ENCODE data around the gene EXO5. TPM values are rescaled to one million over a fixed set of nuclear protein-coding genes. Genes with fewer than 3 reads are reported as not detected.
"Not testable (repeated sequence)": the region's sequence is repeated elsewhere in the genome, so short reads cannot be mapped to it uniquely, and the experiment has no call there.

The EXO5 gene, protein sequence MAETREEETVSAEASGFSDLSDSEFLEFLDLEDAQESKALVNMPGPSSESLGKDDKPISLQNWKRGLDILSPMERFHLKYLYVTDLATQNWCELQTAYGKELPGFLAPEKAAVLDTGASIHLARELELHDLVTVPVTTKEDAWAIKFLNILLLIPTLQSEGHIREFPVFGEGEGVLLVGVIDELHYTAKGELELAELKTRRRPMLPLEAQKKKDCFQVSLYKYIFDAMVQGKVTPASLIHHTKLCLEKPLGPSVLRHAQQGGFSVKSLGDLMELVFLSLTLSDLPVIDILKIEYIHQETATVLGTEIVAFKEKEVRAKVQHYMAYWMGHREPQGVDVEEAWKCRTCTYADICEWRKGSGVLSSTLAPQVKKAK
- 10 to 100 TPM in 1 of 6 donors, 1 to 10 TPM in 5; 5.5 to 16.2 (median 7.4) TPM for polyA plus RNA-seq (ENCODE audit: low read depth in 6 of 6)

DNA sequence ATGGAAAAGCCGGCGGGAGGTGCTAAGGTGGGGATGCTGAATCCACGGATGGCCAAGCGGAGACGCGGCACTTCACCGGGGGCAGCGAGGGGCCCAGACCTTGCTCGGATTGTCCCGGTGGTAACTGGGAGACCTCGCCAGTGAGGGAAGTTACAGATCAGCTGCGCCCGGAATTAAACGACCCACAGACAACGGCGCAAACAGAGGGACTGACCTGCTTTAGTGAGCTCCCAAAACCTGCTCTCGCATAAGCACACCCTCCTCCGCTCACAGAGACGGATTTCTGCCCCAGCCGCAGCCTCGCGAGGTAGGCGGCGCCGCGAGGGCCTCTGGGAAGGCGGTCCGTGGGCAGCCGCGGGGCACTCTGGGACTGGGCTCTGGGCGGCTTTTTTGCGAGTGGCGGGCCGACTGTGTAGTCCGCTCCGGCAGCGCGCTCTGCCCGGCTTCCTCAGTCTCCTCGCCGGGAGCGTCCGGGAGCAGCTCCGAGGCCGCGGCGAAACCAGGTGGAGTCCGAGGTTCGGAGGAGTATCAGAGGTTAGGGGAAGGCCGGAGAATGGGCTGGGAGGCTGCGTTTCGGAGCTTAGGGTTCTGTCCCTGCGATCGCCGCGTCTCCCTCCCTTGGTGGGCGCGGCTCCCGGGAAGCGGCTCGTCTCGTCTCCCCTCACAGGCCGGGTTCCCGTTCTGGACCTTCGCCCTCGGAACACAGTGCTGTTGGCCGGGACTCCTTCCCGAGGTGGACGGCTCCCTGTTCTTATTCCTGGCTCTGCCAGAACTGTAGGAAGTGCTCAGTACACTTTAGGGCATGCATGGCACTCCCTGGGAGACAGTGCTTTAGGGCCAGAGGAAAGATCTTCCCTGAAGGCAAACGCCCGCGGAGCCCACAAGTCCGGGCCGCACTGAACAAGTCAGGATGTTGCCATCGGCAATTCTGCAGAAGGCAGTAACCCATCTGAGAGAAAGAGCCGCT lies at the start of gene EXO5:
TSS of gene EXO5 (plus strand) at position 393 of the 967 bp plus-strand sequence. CDS start 5,778 bp downstream, outside the sequence.
- peaks cover 14 to 22% of the 10 kb centered on the region in 2 donors for H3K36me3 Mint-ChIP-seq
- H3K9me3 Mint-ChIP-seq = peaks cover 11 to 23% (median 16%) of the 10 kb centered on the region in 7 donors
- H3K27ac Mint-ChIP-seq = peak within 1 kb of the TSS; percentile 17 to 95 (median 86)
- H3K4me1 Mint-ChIP-seq = peaks cover 6 to 29% (median 13%) of the 10 kb centered on the region in 3 donors
- peak; percentile 70 for DNase-seq
- no peaks in the 10 kb centered on the region for H3K27me3 Mint-ChIP-seq
- ATAC-seq (ENCODE audit: low read depth in 2 of 2) = peak; percentile 97 to 98
- peak within 1 kb of the TSS; percentile 86 to 96 (median 93) for H3K4me3 Mint-ChIP-seq

DNA sequence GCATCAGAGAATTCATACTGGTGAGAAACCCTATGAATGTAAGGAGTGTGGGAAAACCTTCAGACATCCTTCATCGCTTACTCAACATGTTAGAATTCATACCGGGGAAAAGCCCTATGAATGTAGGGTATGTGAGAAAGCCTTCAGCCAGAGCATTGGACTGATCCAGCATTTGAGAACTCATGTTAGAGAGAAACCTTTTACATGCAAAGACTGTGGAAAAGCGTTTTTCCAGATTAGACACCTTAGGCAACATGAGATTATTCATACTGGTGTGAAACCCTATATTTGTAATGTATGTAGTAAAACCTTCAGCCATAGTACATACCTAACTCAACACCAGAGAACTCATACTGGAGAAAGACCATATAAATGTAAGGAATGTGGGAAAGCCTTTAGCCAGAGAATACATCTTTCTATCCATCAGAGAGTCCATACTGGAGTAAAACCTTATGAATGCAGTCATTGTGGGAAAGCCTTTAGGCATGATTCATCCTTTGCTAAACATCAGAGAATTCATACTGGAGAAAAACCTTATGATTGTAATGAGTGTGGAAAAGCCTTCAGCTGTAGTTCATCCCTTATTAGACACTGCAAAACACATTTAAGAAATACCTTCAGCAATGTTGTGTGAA lies 45.5 kb upstream of the EXO5 start:
- ATAC-seq (ENCODE audit: low read depth in 2 of 2) (no peak), DNase-seq (no peak)
- Mint-ChIP-seq H3K27me3 (no peaks in the 10 kb centered on the region), H3K4me1 (no peaks in the 10 kb centered on the region), H3K27ac (peak overlapping the region in 1 of 6 donors; percentile 20), H3K36me3 (peaks cover 55 to 71% of the 10 kb centered on the region in 2 donors), H3K4me3 (no peak overlapping the region), H3K9me3 (peaks cover 39 to 96% (median 85%) of the 10 kb centered on the region in 7 donors)

DNA sequence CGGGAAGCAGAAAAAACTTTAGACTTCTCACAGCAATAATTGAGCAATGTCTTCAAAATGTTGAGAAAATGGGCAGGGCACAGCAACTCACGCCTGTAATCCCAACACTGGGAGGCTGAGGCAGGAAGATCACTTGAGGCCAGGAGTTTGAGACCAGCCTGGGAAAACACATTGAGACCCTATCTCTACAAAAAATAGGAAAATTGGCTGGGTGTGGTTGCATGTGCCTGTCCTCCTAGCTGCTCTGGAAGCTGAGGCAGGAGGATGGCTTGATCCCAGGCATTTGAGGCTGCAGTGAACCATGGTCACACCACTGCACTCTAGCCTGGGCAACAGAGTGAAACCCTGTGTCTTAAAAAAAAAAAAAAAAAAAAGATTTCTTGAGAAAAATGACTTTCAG lies 39.2 kb upstream of the EXO5 start:
- no peaks in the 10 kb centered on the region for H3K27me3 Mint-ChIP-seq
- H3K9me3 Mint-ChIP-seq = peaks cover 39 to 100% (median 87%) of the 10 kb centered on the region in 7 donors
- H3K27ac Mint-ChIP-seq = no peak overlapping the region
- DNase-seq (no peak), ATAC-seq (ENCODE audit: low read depth in 2 of 2) (no peak)
- peaks cover 43 to 67% of the 10 kb centered on the region in 2 donors for H3K36me3 Mint-ChIP-seq
- no peaks in the 10 kb centered on the region for H3K4me1 Mint-ChIP-seq
- H3K4me3 Mint-ChIP-seq = no peak overlapping the region

DNA sequence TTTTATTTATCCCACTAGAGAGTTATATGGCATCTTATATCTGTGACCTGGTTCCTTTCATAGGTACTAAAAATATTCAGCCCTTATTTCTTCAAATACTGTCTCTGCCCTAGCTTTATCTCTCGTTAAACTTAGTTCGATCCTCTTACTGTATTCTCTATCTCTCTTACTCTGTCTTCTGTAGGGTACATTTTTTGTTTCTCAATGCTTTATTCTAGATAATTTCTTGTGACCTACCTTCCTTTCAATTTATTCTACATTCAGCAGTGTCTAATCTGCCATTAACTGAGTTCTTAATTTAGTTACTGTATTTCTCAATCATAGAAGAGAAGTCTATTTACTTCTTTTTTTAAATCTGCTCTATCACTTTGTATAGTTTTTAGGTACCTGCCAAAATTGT lies 33.3 kb upstream of the EXO5 start:
- no peaks in the 10 kb centered on the region for H3K27me3 Mint-ChIP-seq
- peaks cover 14 to 27% of the 10 kb centered on the region in 2 donors for H3K36me3 Mint-ChIP-seq
- H3K9me3 Mint-ChIP-seq = peaks cover 15 to 66% (median 45%) of the 10 kb centered on the region in 7 donors
- H3K4me1 Mint-ChIP-seq = peaks cover 9 to 25% (median 19%) of the 10 kb centered on the region in 3 donors
- peak overlapping the region in 1 of 8 donors; percentile 44 for H3K4me3 Mint-ChIP-seq
- no peak for DNase-seq
- no peak for ATAC-seq (ENCODE audit: low read depth in 2 of 2)
- no peak overlapping the region for H3K27ac Mint-ChIP-seq

DNA sequence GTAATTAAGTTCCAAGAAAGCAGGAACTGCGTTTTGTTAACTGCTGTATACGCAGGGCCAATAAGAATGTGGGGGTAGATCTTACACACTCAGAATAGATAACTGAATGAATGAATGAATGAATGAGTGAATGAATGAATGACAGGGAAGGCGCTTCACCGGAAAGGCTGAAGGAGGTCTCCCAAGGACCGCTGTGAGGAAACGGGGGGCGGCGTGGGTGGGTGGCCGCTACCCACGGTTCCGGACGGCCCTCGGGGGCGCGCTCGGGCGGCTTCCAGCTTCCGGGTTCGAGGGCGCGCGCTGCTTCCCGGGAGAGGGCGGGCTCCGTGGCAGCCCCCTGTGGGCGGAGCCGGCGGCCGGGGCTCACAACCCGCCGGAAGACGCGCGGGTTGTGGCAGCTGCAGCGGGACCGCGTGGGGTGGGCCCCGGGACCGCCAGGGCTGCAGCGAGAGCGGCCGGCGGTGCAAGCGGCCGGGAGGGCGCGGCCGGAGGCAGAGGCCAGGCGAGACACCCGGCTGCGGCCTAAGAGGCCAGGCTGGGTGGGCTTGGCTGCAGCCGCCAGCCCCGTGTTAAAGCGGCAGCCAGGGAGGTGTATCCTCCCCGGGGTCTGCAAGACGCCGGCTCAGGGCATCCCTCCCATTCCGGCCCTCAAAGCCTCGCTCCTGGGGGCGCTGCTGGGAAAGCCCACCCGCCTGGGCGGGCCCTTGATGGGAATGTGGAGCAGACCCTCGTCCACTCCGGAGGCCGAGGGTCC lies 31.5 kb upstream of the EXO5 start, which contains the start of gene ZFP69:
TSS of gene ZFP69 (plus strand) at position 367 of the 754 bp plus-strand sequence. CDS start 2,072 bp downstream, outside the sequence.
- peak within 1 kb of the TSS; percentile 65 to 93 (median 81) for H3K27ac Mint-ChIP-seq
- peaks cover 9 to 27% (median 19%) of the 10 kb centered on the region in 3 donors for H3K4me1 Mint-ChIP-seq
- H3K27me3 Mint-ChIP-seq = no peaks in the 10 kb centered on the region
- peak within 1 kb of the TSS; percentile 85 to 96 (median 92) for H3K4me3 Mint-ChIP-seq
- ATAC-seq (ENCODE audit: low read depth in 2 of 2) = peak; percentile 96
- H3K36me3 Mint-ChIP-seq = peaks cover 23 to 30% of the 10 kb centered on the region in 2 donors
- peak; percentile 69 for DNase-seq
- H3K9me3 Mint-ChIP-seq = peaks cover 10 to 47% (median 31%) of the 10 kb centered on the region in 7 donors

DNA sequence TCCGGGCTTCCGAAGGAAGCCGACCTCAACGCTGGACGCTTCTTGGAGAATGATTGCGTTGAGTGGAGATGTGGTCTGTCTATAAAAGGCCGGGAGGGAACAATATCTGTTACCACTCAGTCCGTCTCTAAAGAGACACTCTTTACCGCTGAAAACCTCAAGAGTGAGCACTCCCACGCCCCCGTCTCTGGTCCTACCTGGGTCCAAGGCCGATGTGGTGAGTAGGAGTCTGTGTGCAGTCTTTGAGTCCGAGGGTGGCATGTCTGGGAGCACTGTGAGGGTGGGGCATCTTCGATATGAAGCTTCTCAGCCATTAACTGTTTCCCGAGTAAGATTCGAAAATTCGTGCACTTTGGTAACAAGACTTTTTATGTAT lies 30.9 kb upstream of the EXO5 start:
- Mint-ChIP-seq H3K36me3 (peaks cover 25 to 31% of the 10 kb centered on the region in 2 donors), H3K27me3 (no peaks in the 10 kb centered on the region)
- peak; percentile 11 to 20 for ATAC-seq (ENCODE audit: low read depth in 2 of 2)

DNA sequence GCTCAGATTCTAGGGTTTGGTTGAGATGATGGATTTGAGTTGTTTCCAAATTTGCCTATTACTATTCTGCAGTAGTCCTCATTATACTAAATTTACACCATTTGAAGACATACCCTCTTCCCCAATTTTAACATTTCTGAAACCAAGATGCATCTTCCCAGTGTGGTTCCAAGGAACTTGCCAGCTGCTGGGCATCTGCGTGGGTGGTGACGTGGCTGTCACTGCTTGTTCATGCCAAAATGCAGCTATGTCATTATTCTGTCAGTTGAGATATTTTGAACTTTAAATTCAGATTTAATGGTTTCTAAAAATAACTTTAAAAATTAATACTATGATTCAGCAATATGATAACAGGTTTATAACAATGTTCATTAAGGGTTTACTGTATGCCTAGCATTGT lies 30.3 kb upstream of the EXO5 start:
- Mint-ChIP-seq H3K4me3 (peak overlapping the region; percentile 82 to 94 (median 88)), H3K9me3 (peaks cover 3 to 35% (median 22%) of the 10 kb centered on the region in 7 donors), H3K36me3 (peaks cover 24 to 29% of the 10 kb centered on the region in 2 donors), H3K4me1 (peaks cover 9 to 27% (median 19%) of the 10 kb centered on the region in 3 donors), H3K27me3 (no peaks in the 10 kb centered on the region), H3K27ac (peak overlapping the region in 2 of 6 donors; percentile 67 to 69)
- ATAC-seq (ENCODE audit: low read depth in 2 of 2) (no peak), DNase-seq (no peak)

More for the DNA sequence above, 30.9 kb upstream of the EXO5 start:
- Mint-ChIP-seq H3K9me3 (peaks cover 7 to 42% (median 26%) of the 10 kb centered on the region in 7 donors), H3K4me1 (peaks cover 9 to 27% (median 19%) of the 10 kb centered on the region in 3 donors), H3K4me3 (peak overlapping the region; percentile 82 to 94 (median 88)), H3K27ac (peak overlapping the region in 5 of 6 donors; percentile 21 to 93 (median 76))
- no peak for DNase-seq

DNA sequence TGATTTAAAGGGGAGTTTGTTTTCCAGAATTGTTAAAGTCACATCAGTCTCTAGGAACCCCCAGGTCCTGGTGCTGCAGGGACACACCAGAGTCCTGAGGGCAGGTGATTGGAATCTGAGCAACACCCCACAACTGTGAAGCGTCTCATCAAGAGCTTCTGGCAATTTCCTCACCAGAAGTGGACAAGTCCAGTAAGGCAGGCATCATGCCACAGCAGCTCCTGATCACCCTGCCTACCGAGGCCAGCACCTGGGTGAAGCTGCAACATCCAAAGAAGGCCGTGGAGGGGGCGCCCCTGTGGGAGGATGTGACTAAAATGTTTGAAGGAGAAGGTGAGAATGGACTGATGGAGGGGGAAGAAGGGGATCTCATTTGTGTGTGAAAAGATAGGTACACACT lies 29.4 kb upstream of the EXO5 start:
- H3K27ac Mint-ChIP-seq = peak overlapping the region in 1 of 6 donors; percentile 53
- H3K4me1 Mint-ChIP-seq = peaks cover 9 to 27% (median 19%) of the 10 kb centered on the region in 3 donors
- H3K4me3 Mint-ChIP-seq = peak overlapping the region in 3 of 8 donors; percentile 5 to 86 (median 24)
- peaks cover 3 to 27% (median 17%) of the 10 kb centered on the region in 7 donors for H3K9me3 Mint-ChIP-seq
- DNase-seq (no peak), ATAC-seq (ENCODE audit: low read depth in 2 of 2) (no peak)
- no peaks in the 10 kb centered on the region for H3K27me3 Mint-ChIP-seq
- H3K36me3 Mint-ChIP-seq = peaks cover 24 to 27% of the 10 kb centered on the region in 2 donors

DNA sequence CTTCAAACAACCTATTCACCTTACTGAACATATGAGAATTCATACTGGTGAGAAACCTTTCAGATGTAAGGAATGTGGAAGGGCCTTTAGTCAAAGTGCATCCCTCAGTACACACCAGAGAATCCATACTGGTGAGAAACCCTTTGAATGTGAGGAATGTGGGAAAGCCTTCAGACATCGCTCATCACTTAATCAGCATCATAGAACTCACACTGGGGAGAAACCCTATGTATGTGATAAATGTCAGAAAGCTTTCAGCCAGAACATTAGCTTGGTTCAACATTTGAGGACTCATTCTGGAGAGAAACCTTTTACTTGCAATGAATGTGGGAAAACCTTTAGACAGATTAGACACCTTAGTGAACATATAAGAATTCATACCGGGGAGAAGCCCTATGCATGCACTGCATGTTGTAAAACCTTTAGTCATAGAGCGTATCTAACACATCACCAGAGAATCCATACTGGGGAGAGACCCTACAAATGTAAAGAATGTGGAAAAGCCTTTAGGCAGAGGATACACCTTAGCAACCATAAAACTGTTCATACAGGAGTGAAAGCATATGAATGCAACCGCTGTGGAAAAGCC lies 13.2 kb upstream of the EXO5 start:
- ATAC-seq (ENCODE audit: low read depth in 2 of 2) (no peak), DNase-seq (no peak)
- no peak overlapping the region for H3K4me3 Mint-ChIP-seq
- peaks cover 12 to 78% (median 63%) of the 10 kb centered on the region in 7 donors for H3K9me3 Mint-ChIP-seq
- peaks cover 60 to 69% of the 10 kb centered on the region in 2 donors for H3K36me3 Mint-ChIP-seq
- no peak overlapping the region for H3K27ac Mint-ChIP-seq
- H3K4me1 Mint-ChIP-seq = peaks cover 0 to 4% (median 0%) of the 10 kb centered on the region in 3 donors
- H3K27me3 Mint-ChIP-seq = no peaks in the 10 kb centered on the region

DNA sequence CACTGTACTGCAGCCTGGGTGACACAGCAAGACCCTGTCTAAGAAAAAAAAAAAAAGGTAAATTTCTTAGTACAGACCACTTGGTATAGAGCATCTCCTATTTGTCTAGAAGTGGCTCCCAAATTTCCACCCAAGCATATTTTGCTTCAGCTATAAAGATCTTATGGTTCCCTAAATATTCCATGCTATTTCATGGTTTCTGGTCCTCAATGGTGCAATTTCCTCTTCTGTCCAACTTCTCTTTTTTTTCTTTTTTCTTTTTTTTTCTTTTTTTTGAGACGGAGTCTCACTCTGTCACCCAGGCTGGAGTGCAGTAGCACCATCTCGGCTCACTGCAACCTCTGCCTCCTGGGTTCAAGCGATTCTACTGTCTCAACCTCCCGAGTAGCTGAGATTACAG lies 5.9 kb upstream of the EXO5 start:
- Mint-ChIP-seq H3K36me3 (peaks cover 35 to 39% of the 10 kb centered on the region in 2 donors), H3K9me3 (peaks cover 19 to 62% (median 50%) of the 10 kb centered on the region in 7 donors)
- not testable (repeated sequence) for H3K4me1 Mint-ChIP-seq; H3K27ac Mint-ChIP-seq; ATAC-seq (ENCODE audit: low read depth in 2 of 2); H3K4me3 Mint-ChIP-seq; H3K27me3 Mint-ChIP-seq; DNase-seq

DNA sequence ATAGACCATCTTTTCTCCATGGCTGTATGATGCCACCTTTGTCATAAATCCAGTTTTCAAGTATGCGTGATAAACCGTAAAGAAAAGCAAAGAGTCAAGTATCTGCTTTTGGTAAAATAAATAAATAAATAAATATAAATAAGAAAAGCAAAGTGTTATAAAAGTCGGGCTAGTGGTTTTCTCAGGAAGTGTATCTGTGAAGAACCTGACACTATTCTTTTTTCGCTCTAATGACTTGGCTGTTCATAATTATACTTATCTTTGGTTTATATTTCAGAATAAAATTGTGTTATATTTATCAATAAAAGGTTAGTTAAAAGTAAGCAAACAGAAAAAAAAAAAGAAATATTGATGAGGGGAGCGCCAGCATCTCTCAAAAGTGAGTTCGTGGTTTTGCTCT lies 594 bp upstream of the EXO5 start:
- peaks cover 16 to 24% of the 10 kb centered on the region in 2 donors for H3K36me3 Mint-ChIP-seq
- H3K4me1 Mint-ChIP-seq = peaks cover 6 to 29% (median 13%) of the 10 kb centered on the region in 3 donors
- H3K27me3 Mint-ChIP-seq = no peaks in the 10 kb centered on the region
- DNase-seq (no peak), ATAC-seq (ENCODE audit: low read depth in 2 of 2) (no peak)
- peak overlapping the region; percentile 86 to 96 (median 93) for H3K4me3 Mint-ChIP-seq
- H3K27ac Mint-ChIP-seq = peak overlapping the region in 5 of 6 donors; percentile 78 to 95 (median 81)
- H3K9me3 Mint-ChIP-seq = peaks cover 12 to 27% (median 20%) of the 10 kb centered on the region in 7 donors
